GM12864 (cell line): ENCODE results near the gene GNAT3.

Experiments
- DNase-seq: peaks from one replicate; pipeline ENCODE4 v3.0.0-alpha.2; 2011; ENCODE audit warnings: low read depth
- H3K4me3 ChIP-seq: 2 replicates; pipeline ENCODE4 v1.5.1; 2011; ENCODE audit warnings: mild to moderate bottlenecking, low read depth, low read length, control low read depth
- TF ChIP-seq, protein P1 (sequence below): IDR thresholded peaks from 2 replicates; pipeline ENCODE4 v1.5.1; 2011; ENCODE audit warnings: low read depth, mild to moderate bottlenecking, moderate library complexity, low read length, control low read depth, inconsistent platforms; ENCODE audit errors: missing control alignments

Gene GNAT3

DNA sequence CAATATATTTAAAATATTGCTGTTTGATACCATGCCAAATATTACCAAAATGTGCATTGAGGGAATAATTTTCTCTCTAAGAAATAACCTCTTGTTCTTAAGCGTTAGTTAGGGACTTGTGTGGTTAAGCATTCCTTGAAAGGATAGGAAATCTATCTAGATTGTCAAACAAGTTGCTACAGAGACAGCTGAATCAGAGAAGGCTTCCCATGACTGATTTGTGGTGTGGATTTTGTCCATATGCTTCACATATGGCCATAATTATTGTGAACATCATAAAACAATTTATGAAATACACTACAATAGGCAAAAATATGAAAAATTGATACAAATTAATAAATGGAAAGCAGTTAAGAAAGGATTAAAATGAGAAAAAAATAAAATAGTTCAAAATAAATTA is 96.3 kb downstream of the GNAT3 start:
- TF ChIP-seq, protein P1, sequence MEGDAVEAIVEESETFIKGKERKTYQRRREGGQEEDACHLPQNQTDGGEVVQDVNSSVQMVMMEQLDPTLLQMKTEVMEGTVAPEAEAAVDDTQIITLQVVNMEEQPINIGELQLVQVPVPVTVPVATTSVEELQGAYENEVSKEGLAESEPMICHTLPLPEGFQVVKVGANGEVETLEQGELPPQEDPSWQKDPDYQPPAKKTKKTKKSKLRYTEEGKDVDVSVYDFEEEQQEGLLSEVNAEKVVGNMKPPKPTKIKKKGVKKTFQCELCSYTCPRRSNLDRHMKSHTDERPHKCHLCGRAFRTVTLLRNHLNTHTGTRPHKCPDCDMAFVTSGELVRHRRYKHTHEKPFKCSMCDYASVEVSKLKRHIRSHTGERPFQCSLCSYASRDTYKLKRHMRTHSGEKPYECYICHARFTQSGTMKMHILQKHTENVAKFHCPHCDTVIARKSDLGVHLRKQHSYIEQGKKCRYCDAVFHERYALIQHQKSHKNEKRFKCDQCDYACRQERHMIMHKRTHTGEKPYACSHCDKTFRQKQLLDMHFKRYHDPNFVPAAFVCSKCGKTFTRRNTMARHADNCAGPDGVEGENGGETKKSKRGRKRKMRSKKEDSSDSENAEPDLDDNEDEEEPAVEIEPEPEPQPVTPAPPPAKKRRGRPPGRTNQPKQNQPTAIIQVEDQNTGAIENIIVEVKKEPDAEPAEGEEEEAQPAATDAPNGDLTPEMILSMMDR = no peak
- no peak overlapping the region for H3K4me3 ChIP-seq
- no peak for DNase-seq

DNA sequence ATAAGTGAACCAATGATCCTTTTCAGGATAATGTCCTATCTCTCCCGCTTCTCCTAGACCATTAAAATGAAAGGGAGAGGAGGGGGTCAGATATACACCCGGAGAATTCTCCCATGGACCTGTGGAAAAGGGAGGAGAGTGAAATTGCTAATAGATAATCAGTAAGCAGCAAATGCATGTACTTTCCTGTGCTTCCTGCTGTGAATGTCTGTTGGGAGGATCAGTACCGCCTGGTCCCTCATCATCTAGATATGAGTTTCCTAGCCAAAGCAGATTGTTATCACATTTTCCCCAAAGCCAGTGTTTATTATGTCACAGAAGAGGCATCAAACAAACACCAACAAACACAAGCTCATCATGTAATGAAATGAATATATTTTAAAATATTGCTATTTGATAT is 96.8 kb downstream of the GNAT3 start:
- TF ChIP-seq, protein P1 = no peak
- H3K4me3 ChIP-seq = no peak overlapping the region
- no peak for DNase-seq

DNA sequence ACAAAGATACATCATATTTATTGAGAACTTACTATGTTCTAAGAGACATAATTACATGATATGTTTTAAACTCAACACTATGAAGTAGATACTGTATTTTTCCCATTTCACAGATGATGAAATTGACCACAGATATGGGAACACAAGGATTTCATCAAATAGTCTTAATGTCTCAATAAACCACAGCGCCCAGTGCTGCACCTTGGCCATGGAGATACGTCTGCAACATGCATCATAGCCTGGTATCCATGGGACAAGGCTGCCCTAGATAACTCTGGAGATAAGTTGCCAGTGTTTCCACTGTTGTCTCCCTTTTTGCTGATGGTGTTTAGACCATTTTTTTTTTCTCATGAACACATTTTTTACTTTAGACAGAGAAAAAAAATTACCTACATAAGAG is 97.5 kb downstream of the GNAT3 start:
- no peak for DNase-seq

GRCh38 chr7:80413383-80413945 is 98.4 kb downstream of the GNAT3 start:
- no peak overlapping the region for H3K4me3 ChIP-seq
- TF ChIP-seq, protein P1 = no peak
- no peak for DNase-seq

More for the DNA sequence above, 97.5 kb downstream of the GNAT3 start:
- TF ChIP-seq, protein P1 = no peak
- H3K4me3 ChIP-seq = no peak overlapping the region

DNA sequence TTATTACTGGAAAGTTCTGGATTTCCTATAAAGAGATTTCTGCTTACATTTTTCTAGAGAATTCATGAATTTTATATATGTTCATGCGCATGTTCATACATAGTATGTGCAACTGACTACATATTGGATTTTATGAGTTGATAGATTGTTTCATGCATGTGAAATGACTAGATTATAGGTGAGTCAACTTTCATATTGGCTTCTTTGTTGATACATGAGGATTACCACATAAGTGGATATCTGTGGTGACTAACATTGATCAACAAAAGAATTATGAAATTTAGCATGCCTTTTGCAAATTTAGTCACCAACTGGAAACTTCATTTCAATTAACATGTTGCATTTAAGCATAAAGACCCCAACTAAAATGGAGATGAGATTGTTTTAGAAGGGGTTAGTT is 99.0 kb downstream of the GNAT3 start:
- TF ChIP-seq, protein P1 = no peak
- no peak for DNase-seq
- H3K4me3 ChIP-seq = no peak overlapping the region

- no peak for DNase-seq
- H3K4me3 ChIP-seq = no peak overlapping the region
- TF ChIP-seq, protein P1 = no peak
Observed at GRCh38 chr7:80411621-80412020, 100.2 kb downstream of the GNAT3 start.

DNA sequence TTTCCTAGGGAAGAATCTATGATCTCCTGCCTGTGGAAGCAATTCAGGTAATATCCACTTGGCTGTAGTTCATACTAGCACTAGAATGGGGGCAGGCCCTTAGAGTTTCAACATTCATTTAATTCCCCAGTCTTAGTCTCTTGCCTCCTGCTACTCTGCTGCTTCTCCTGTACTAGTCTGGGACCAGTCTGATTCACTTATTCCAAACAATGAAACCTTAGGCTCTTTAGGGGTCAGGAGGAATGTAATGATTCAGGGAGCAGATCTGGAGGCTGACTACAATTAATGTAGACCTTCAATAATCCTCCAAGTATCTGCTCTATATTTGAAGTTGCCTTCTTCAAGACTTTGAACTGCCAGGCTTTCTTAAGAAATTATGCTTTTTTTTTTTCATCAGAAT is 101.8 kb downstream of the GNAT3 start:
- TF ChIP-seq, protein P1 = no peak
- no peak overlapping the region for H3K4me3 ChIP-seq
- no peak for DNase-seq
